G401.6 (cell line): Measurements from ENCODE around the gene DAZAP1.

Source experiments
- FAIRE-seq: peaks from 2 replicates; lab custom pipeline; 2012; peaks lifted over from hg19 to GRCh38; lab: Jason Lieb, UNC

Gene DAZAP1

GRCh38 chr19:1377176-1377964, 30.0 kb upstream of the DAZAP1 start:
- no peak for FAIRE-seq

- no peak for FAIRE-seq
Observed at GRCh38 chr19:1377965-1378785, 29.2 kb upstream of the DAZAP1 start.

GRCh38 chr19:1379126-1379905, 28.1 kb upstream of the DAZAP1 start:
- no peak for FAIRE-seq

- FAIRE-seq: no peak
Observed at GRCh38 chr19:1379961-1380489, 27.4 kb upstream of the DAZAP1 start.

- no peak for FAIRE-seq
Observed at GRCh38 chr19:1382250-1382649, 25.1 kb upstream of the DAZAP1 start.

GRCh38 chr19:1383017-1383311, 24.4 kb upstream of the DAZAP1 start:
- FAIRE-seq: peak; percentile 88

- FAIRE-seq: no peak
Observed at GRCh38 chr19:1383312-1384084, 23.9 kb upstream of the DAZAP1 start, which contains the start of gene NDUFS7. Gene NDUFS7 (plus strand): TSS chr19:1383907. CDS start chr19:1383927, 20 bp downstream.

- no peak for FAIRE-seq
Observed at GRCh38 chr19:1384085-1384462, 23.3 kb upstream of the DAZAP1 start.

- no peak for FAIRE-seq
Observed at GRCh38 chr19:1384478-1385110, 22.8 kb upstream of the DAZAP1 start.

GRCh38 chr19:1385816-1386215, 21.6 kb upstream of the DAZAP1 start:
- FAIRE-seq: no peak

GRCh38 chr19:1386945-1387683, 20.3 kb upstream of the DAZAP1 start:
- FAIRE-seq: no peak

- FAIRE-seq: no peak
Observed at GRCh38 chr19:1387684-1388636, 19.4 kb upstream of the DAZAP1 start.

- no peak for FAIRE-seq
Observed at GRCh38 chr19:1388637-1389026, 18.8 kb upstream of the DAZAP1 start.

GRCh38 chr19:1389033-1389940, 18.1 kb upstream of the DAZAP1 start:
- FAIRE-seq: no peak

- no peak for FAIRE-seq
Observed at GRCh38 chr19:1390890-1391423, 16.4 kb upstream of the DAZAP1 start.

- no peak for FAIRE-seq
Observed at GRCh38 chr19:1392407-1392806, 15.0 kb upstream of the DAZAP1 start.

- no peak for FAIRE-seq
Observed at GRCh38 chr19:1392939-1393530, 14.4 kb upstream of the DAZAP1 start.

- no peak for FAIRE-seq
Observed at GRCh38 chr19:1393841-1394240, 13.5 kb upstream of the DAZAP1 start.
